ENCODE data around the gene VCPKMT.
A peak's percentile ranks its signal among the peaks of the same experiment; 100 is the strongest.

The VCPKMT gene

DNA sequence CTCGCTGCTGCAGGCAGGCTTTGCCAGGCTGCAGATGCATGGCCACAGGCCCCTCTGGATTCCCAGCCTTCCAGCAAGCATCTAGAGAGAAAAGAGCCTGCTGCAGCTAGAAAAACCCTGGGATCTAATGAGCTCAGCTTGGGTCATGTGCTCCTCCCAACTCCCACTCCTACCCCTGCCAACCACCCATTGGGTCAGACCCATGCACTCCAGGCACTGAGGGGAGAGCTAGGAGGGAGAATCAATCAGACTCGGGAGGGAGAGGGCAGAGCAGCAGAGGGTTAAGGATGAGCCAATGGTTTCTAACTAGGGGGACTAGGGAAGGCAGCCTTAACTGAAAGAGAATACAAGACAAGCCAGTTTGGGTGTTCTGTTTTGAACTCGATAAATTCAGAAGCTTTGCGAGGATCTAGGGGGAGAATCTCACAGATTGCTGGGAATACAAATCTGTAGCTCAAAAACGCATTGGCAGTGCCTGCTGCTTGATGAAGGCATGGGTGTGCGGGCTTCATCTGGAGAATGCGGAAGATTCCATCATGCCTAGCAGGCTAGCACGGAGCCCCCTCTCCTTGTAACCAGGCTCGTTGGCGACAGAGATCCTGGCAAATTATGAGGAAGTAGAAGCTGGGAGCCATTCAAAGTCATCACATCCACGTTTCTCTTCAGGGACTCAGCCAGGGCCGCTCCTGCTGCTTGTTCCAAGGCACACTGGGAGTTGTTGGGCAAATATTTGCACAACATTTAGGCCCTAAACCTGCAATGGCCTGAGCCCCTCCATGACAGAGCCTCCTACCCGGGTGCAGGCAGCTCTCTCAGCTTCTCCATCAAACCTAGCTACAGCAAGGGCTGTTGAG lies 56.4 kb downstream of the VCPKMT start:
- no peak overlapping the region for H2AFZ ChIP-seq (ENCODE audit: low read depth, low read length)
- H3K79me2 ChIP-seq (ENCODE audit: low read length): peaks cover 6% of the 10 kb centered on the region; the same call in 1 of the 2 replicates
- H3K4me2 ChIP-seq (ENCODE audit: low read length): no peak overlapping the region
- no peaks in the 10 kb centered on the region for H3K9me3 ChIP-seq (ENCODE audit: insufficient read depth, low read length)
- no peak overlapping the region for H3K9ac ChIP-seq (ENCODE audit: low read length)
- no peak overlapping the region for H3K4me3 ChIP-seq (ENCODE audit: low read length)
- H3K4me1 ChIP-seq (ENCODE audit: low read length): peaks cover 71% of the 10 kb centered on the region
- no peaks in the 10 kb centered on the region for H3K27me3 ChIP-seq (ENCODE audit: low read depth, low read length)
- no peaks in the 10 kb centered on the region for H3K36me3 ChIP-seq (replicated peaks; ENCODE audit: low read depth, low read length)
- H3K27ac ChIP-seq (ENCODE audit: low read length): peak overlapping the region; percentile 94; the same call in 1 of the 2 replicates
- no peaks in the 10 kb centered on the region for H4K20me1 ChIP-seq (ENCODE audit: insufficient read depth, low read length)
- no peak for TF ChIP-seq EZH2phosphoT487 (IDR thresholded peaks at IDR 0.05; ENCODE audit: low read depth)
- TF ChIP-seq, protein P1, sequence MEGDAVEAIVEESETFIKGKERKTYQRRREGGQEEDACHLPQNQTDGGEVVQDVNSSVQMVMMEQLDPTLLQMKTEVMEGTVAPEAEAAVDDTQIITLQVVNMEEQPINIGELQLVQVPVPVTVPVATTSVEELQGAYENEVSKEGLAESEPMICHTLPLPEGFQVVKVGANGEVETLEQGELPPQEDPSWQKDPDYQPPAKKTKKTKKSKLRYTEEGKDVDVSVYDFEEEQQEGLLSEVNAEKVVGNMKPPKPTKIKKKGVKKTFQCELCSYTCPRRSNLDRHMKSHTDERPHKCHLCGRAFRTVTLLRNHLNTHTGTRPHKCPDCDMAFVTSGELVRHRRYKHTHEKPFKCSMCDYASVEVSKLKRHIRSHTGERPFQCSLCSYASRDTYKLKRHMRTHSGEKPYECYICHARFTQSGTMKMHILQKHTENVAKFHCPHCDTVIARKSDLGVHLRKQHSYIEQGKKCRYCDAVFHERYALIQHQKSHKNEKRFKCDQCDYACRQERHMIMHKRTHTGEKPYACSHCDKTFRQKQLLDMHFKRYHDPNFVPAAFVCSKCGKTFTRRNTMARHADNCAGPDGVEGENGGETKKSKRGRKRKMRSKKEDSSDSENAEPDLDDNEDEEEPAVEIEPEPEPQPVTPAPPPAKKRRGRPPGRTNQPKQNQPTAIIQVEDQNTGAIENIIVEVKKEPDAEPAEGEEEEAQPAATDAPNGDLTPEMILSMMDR (IDR thresholded peaks at IDR 0.05; ENCODE audit: low read depth, low read length): no peak

All from OCI-LY3 (cell line).